Stimulated activated naive CD8-positive, alpha-beta T cell treated with anti-CD3 and anti-CD28 coated beads, Interleukin-15, amount 100 ng/mL, for 72 hours (primary cell): Measurements from ENCODE around the gene EXOC3L1.

ENCODE experiments used
- ATAC-seq: fragments of 150-1000 bp; cut with Tn5 transposase; 2 replicates; pipeline ENCODE4 v1.10.0; 2021; ENCODE audit warnings: mild to moderate bottlenecking, moderate library complexity
- DNase-seq, 2 donors: peaks; one replicate each; pipeline ENCODE4 v3.0.0; 2021 to 2022
- H3K27ac Mint-ChIP-seq, 2 donors: one replicate each; pipeline ENCODE4 v1.8.0; 2022; ENCODE audit warnings: mild to moderate bottlenecking in 2 of 2, mixed read lengths in 2 of 2, moderate library complexity in 2 of 2
- H3K27me3 Mint-ChIP-seq: one replicate; pipeline ENCODE4 v1.8.0; 2022; ENCODE audit warnings: mixed read lengths
- H3K4me1 Mint-ChIP-seq: one replicate; pipeline ENCODE4 v1.8.0; 2022; ENCODE audit warnings: mild to moderate bottlenecking, mixed read lengths
- H3K4me3 Mint-ChIP-seq, 2 donors: one replicate each; pipeline ENCODE4 v1.8.0; 2022; ENCODE audit warnings: mild to moderate bottlenecking in 2 of 2, mixed read lengths in 2 of 2, moderate library complexity in 1 of 2
- H3K9me3 Mint-ChIP-seq, 2 donors: one replicate each; pipeline ENCODE4 v1.8.0; 2022; ENCODE audit warnings: mixed read lengths in 2 of 2

EXOC3L1 gene

GRCh38 chr16:67206129-67206837 is 16.3 kb upstream of the EXOC3L1 start:
- Mint-ChIP-seq H3K4me3 (no peak overlapping the region), H3K27ac (peak overlapping the region in 1 of 2 donors; percentile 71), H3K4me1 (peaks cover 9% of the 10 kb centered on the region), H3K9me3 (no peaks in the 10 kb centered on the region), H3K27me3 (no peaks in the 10 kb centered on the region)
- DNase-seq, result no peak
- no peak for ATAC-seq

GRCh38 chr16:67204076-67204475 is 14.1 kb upstream of the EXOC3L1 start:
- ATAC-seq (no peak), DNase-seq (no peak)
- Mint-ChIP-seq H3K27ac (no peak overlapping the region), H3K4me3 (no peak overlapping the region), H3K4me1 (peaks cover 9% of the 10 kb centered on the region), H3K27me3 (no peaks in the 10 kb centered on the region), H3K9me3 (no peaks in the 10 kb centered on the region)

DNA sequence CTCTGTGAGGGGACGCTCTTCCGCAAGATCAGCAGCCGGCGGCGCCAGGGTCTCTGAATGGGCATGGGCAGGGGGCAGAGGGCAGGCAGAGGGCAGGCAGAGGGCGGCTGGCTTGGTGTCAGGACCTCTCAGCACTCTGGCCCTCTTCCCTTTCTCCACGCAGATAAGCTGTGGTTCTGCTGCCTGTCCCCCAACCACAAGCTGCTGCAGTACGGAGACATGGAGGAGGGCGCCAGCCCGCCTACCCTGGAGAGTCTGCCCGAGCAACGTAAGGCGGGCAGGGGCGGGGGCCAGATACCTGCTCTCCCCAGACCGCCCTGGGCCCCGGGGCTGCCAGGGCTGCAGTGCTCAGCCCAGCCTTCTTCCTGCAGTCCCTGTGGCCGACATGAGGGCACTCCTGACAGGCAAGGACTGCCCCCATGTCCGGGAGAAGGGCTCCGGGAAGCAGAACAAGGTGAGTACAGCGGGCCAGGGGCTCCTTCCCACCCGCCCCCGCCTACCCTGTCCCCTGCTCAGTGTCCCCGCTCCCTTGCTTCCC is 13.1 kb upstream of the EXOC3L1 start:
- ATAC-seq (no peak), DNase-seq (no peak)
- H3K4me3 Mint-ChIP-seq, result no peak overlapping the region
- no peaks in the 10 kb centered on the region for H3K9me3 Mint-ChIP-seq
- H3K27ac Mint-ChIP-seq, result no peak overlapping the region
- H3K4me1 Mint-ChIP-seq, result peaks cover 15% of the 10 kb centered on the region
- H3K27me3 Mint-ChIP-seq, result no peaks in the 10 kb centered on the region

DNA sequence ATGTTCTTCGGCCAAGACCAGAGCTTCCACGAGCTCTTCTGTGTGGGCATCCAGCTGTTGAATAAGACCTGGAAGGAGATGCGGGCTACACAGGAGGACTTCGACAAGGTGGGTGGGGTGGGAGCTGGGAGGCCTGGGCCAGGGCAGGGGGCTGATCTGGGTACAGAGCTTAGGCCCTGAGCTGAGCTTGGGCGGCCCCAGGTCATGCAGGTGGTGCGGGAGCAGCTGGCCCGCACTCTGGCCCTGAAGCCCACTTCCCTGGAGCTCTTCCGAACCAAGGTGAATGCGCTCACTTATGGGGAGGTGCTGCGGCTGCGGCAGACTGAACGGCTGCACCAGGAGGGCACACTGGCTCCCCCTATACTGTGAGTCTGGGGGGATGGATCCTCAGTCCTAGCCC is 12.5 kb upstream of the EXOC3L1 start:
- H3K4me1 Mint-ChIP-seq, result peaks cover 20% of the 10 kb centered on the region
- H3K9me3 Mint-ChIP-seq, result no peaks in the 10 kb centered on the region
- H3K27me3 Mint-ChIP-seq, result no peaks in the 10 kb centered on the region
- no peak for DNase-seq
- peak overlapping the region in 1 of 2 donors; percentile 59 for H3K27ac Mint-ChIP-seq
- no peak for ATAC-seq
- H3K4me3 Mint-ChIP-seq, result no peak overlapping the region

- H3K9me3 Mint-ChIP-seq, result no peaks in the 10 kb centered on the region
- ATAC-seq (no peak), DNase-seq (no peak)
- H3K27me3 Mint-ChIP-seq, result no peaks in the 10 kb centered on the region
- H3K27ac Mint-ChIP-seq, result no peak overlapping the region
- peaks cover 23% of the 10 kb centered on the region for H3K4me1 Mint-ChIP-seq
- H3K4me3 Mint-ChIP-seq, result no peak overlapping the region
Measured at GRCh38 chr16:67201411-67202345, 11.7 kb upstream of the EXOC3L1 start.

DNA sequence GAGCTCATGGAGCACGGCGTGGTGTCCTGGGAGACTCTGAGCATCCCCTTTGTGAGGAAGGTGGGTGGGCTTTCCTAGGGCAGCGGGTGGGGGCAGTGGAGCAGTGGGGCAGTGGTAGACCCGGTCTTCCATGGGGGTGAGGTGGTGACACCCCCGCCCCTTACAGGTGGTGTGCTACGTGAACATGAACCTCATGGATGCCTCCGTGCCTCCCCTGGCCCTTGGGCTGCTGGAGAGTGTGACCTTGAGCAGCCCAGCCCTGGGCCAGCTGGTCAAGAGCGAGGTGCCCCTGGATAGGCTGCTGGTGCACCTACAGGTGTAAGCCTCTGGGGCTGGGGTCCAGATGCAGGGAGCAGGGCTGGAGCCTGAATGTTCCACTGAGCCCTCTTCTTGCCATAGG is 10.6 kb upstream of the EXOC3L1 start:
- Mint-ChIP-seq H3K4me3 (no peak overlapping the region), H3K27ac (peak overlapping the region in 1 of 2 donors; percentile 27), H3K27me3 (no peaks in the 10 kb centered on the region), H3K4me1 (peaks cover 29% of the 10 kb centered on the region), H3K9me3 (no peaks in the 10 kb centered on the region)
- no peak for DNase-seq
- ATAC-seq, result no peak

DNA sequence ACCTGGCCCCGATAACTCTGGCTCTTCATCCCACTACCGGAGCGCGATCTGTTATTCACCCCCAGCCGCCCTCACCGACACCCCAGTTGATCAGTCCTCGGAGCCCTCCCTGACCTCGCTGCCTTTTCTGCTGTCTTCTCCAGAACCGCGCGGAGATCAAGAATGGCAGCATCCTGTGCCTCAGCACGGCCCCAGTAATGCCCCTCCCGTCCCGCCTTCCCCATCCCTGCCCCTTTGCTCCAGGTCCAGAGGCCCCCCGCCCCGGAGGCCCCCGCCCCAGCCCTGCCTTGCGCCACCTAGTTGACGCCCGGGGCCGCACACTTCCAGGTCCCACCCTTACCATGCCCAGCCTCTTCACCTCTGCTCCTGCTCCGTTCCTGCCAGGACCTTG is 9.9 kb upstream of the EXOC3L1 start:
- Mint-ChIP-seq H3K27ac (peak overlapping the region; percentile 35 to 77), H3K9me3 (no peaks in the 10 kb centered on the region), H3K4me3 (no peak overlapping the region), H3K27me3 (no peaks in the 10 kb centered on the region), H3K4me1 (peaks cover 36% of the 10 kb centered on the region)
- ATAC-seq (peak; percentile 13), DNase-seq (no peak)

DNA sequence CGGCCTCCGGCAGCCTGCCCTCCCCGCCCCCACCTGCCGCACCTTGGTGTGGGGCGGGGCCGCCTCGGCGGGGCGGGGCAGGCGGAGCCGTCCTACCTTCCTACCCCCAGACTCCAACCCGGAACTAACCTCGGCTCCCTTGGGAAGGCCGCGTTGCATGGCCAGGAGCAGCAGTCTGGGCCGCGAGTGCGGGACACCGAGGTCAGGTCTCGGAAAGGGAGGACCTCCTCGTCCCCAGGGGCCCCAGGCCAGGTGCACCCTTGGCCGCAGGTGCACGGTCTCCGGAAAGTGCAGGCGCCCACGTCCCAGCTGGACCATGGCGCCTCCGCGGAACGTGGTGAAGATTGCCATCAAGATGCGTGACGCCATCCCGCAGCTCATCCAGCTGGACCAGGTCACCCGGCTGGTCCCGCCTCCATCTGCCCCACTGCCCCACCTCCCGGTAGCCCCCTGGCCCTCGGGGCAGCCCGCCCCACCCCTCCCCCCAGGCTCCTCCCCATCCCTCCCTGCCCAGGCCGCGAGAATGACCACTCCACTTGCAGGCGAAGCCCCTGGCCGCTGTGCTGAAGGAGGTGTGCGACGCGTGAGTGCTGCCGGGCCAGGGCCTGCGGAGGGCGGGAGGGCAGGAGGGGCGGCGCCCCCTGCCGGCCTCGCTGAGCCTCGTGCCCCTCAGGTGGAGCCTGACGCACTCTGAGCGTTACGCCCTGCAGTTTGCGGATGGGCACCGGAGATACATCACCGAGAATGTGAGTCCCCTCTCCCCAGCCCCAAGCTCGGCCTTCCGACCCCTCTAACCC is 9.3 kb upstream of the EXOC3L1 start, which contains the start of gene ELMO3:
Gene ELMO3 (plus strand): TSS at position 121 of the 797 bp plus-strand sequence. CDS start 196 bp downstream, at position 317.
- Mint-ChIP-seq H3K4me1 (peaks cover 42% of the 10 kb centered on the region), H3K27ac (peak within 1 kb of the TSS; percentile 35 to 93), H3K27me3 (no peaks in the 10 kb centered on the region), H3K4me3 (no peak within 1 kb of the TSS), H3K9me3 (no peaks in the 10 kb centered on the region)
- peak; percentile 25 for ATAC-seq
- DNase-seq, result no peak

- Mint-ChIP-seq H3K4me1 (peaks cover 51% of the 10 kb centered on the region), H3K27ac (peak overlapping the region in 1 of 2 donors; percentile 93), H3K4me3 (no peak overlapping the region), H3K27me3 (no peaks in the 10 kb centered on the region), H3K9me3 (no peaks in the 10 kb centered on the region)
- DNase-seq (no peak), ATAC-seq (peak; percentile 54)
Measured at GRCh38 chr16:67198238-67198734, 8.3 kb upstream of the EXOC3L1 start.

DNA sequence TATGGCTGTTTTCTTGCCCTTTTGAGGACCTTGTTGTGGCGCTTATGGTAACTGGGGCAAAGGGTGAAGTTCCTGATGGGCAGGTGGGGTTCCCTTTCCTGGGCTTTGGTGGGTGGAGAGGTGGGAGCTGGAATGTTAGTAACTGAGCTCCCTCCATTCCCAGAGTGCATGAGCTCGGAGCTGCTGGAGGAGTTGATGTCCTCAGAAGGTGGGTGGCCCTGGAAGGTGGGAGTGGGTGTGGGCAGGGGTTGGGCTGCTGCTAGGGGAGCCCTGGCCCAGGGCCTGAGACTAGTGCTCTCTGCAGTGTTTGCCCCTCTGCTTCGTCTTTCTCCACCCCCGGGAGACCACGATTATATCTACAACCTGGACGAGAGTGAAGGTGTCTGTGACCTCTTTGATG is 7.8 kb upstream of the EXOC3L1 start:
- H3K27ac Mint-ChIP-seq, result no peak overlapping the region
- no peak overlapping the region for H3K4me3 Mint-ChIP-seq
- no peaks in the 10 kb centered on the region for H3K27me3 Mint-ChIP-seq
- ATAC-seq (peak; percentile 2), DNase-seq (no peak)
- no peaks in the 10 kb centered on the region for H3K9me3 Mint-ChIP-seq
- H3K4me1 Mint-ChIP-seq, result peaks cover 57% of the 10 kb centered on the region

- H3K4me3 Mint-ChIP-seq, result no peak overlapping the region
- ATAC-seq (no peak), DNase-seq (no peak)
- H3K27me3 Mint-ChIP-seq, result no peaks in the 10 kb centered on the region
- peak overlapping the region; percentile 71 to 84 for H3K27ac Mint-ChIP-seq
- peaks cover 61% of the 10 kb centered on the region for H3K4me1 Mint-ChIP-seq
- no peaks in the 10 kb centered on the region for H3K9me3 Mint-ChIP-seq
Measured at GRCh38 chr16:67196881-67197280, 6.9 kb upstream of the EXOC3L1 start.

DNA sequence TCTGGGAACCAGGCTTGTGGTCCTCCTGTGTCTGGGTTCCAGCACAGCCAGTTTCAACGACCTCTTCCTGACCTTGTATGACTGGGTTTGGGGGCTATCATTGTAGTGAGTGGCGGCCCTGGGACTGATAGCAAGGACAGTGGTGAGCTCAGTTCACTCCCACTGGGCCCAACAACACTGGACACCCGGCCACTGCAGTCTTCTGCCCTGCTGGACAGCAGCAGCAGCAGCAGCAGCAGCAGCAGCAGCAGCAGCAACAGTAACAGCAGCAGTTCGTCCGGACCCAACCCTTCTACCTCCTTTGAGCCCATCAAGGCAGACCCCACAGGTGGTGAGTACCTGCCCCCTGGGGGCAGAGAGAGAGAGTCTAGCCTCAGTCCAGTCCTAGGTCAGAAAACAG is 5.7 kb upstream of the EXOC3L1 start:
- no peak overlapping the region for H3K4me3 Mint-ChIP-seq
- peaks cover 69% of the 10 kb centered on the region for H3K4me1 Mint-ChIP-seq
- no peaks in the 10 kb centered on the region for H3K9me3 Mint-ChIP-seq
- no peaks in the 10 kb centered on the region for H3K27me3 Mint-ChIP-seq
- ATAC-seq (no peak), DNase-seq (no peak)
- H3K27ac Mint-ChIP-seq, result peak overlapping the region; percentile 42 to 84

- H3K4me1 Mint-ChIP-seq, result peaks cover 69% of the 10 kb centered on the region
- no peaks in the 10 kb centered on the region for H3K27me3 Mint-ChIP-seq
- H3K4me3 Mint-ChIP-seq, result peak overlapping the region in 1 of 2 donors; percentile 29
Measured at GRCh38 chr16:67194260-67194659, 4.3 kb upstream of the EXOC3L1 start.

DNA sequence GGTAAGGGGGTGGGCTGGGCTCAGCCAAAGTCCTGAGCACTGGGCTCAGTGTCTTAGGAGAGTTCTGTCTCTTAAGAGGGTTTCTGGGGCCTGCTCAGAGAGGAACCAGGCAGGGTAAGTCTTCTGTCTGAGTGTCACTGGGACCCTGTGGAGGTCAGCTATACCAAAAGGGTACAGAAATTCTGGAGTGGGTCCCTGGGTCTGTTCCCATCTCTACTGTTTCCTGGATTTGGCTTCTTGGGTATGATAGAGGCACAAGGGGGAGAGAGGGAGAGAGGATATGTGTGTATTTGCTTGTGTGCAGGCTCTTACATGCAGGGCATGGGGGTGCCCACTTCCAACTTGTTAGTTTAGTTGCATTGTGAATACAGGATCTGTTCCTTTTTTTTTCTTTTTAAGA is 3.6 kb upstream of the EXOC3L1 start:
- Mint-ChIP-seq H3K4me1 (peaks cover 68% of the 10 kb centered on the region), H3K4me3 (peak overlapping the region; percentile 83 to 91), H3K27ac (peak overlapping the region; percentile 52 to 66), H3K9me3 (no peaks in the 10 kb centered on the region), H3K27me3 (no peaks in the 10 kb centered on the region)
- ATAC-seq (no peak), DNase-seq (no peak)

More at GRCh38 chr16:67194260-67194659, 4.3 kb upstream of the EXOC3L1 start:
- DNase-seq (no peak), ATAC-seq (no peak)
- Mint-ChIP-seq H3K9me3 (no peaks in the 10 kb centered on the region), H3K27ac (peak overlapping the region; percentile 49 to 74)

- peak overlapping the region; percentile 83 to 91 for H3K4me3 Mint-ChIP-seq
- no peaks in the 10 kb centered on the region for H3K9me3 Mint-ChIP-seq
- no peak for ATAC-seq
- H3K27me3 Mint-ChIP-seq, result no peaks in the 10 kb centered on the region
- no peak for DNase-seq
- H3K27ac Mint-ChIP-seq, result peak overlapping the region; percentile 90 to 96
- H3K4me1 Mint-ChIP-seq, result peaks cover 62% of the 10 kb centered on the region
Measured at GRCh38 chr16:67192781-67193361, 2.9 kb upstream of the EXOC3L1 start.
